HL-60 (cell line): ENCODE measurements around the gene CALHM6.

ENCODE experiments used
- DNase-seq, 2 experiments: peaks; one replicate each; pipeline ENCODE4 v3.0.0-alpha.2; 2010 to 2020; ENCODE audit warnings: low read depth in 1 of 2, low spot score in 1 of 2
- H3K27ac ChIP-seq: fragments of 250-450 bp; sonication (Bioruptor Pico); replicated peaks from 2 replicates; pipeline ENCODE4 v1.5.1; 2020; ENCODE audit warnings: mild to moderate bottlenecking, moderate library complexity
- H3K27me3 ChIP-seq: fragments of 250-450 bp; sonication (Bioruptor Pico); 2 replicates; pipeline ENCODE4 v1.5.1; 2021; ENCODE audit warnings: mild to moderate bottlenecking, moderate library complexity; ENCODE audit not compliant: insufficient read depth, poor library complexity, severe bottlenecking
- H3K4me3 ChIP-seq: replicated peaks from 2 replicates; pipeline ENCODE4 v1.5.1; 2011; ENCODE audit warnings: mild to moderate bottlenecking, control low read depth, low read length; ENCODE audit not compliant: insufficient read depth
- CTCF ChIP-seq: IDR thresholded peaks from one replicate; pipeline ENCODE4 v1.5.1; 2011; ENCODE audit warnings: low read length, control low read depth, inconsistent platforms; ENCODE audit not compliant: insufficient read depth
- GABPA ChIP-seq: IDR thresholded peaks from 2 replicates; pipeline ENCODE4 v1.6.1; 2012; ENCODE audit warnings: low read depth
- POLR2AphosphoS5 ChIP-seq: IDR thresholded peaks from 2 replicates; pipeline ENCODE4 v1.6.1; 2012; ENCODE audit warnings: low read depth
- SPI1 ChIP-seq: IDR thresholded peaks from 2 replicates; pipeline ENCODE4 v1.6.1; 2012; ENCODE audit warnings: low read depth, mild to moderate bottlenecking, borderline replicate concordance
- TF ChIP-seq, protein P1 (sequence below): IDR thresholded peaks from 2 replicates; pipeline ENCODE4 v1.6.1; 2012; ENCODE audit warnings: low read depth; ENCODE audit not compliant: insufficient replicate concordance

The CALHM6 gene

DNA sequence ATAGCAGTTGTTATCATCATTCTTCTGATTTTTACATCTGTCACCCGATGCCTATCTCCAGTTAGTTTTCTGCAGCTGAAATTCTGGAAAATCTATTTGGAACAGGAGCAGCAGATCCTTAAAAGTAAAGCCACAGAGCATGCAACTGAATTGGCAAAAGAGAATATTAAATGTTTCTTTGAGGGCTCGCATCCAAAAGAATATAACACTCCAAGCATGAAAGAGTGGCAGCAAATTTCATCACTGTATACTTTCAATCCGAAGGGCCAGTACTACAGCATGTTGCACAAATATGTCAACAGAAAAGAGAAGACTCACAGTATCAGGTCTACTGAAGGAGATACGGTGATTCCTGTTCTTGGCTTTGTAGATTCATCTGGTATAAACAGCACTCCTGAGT lies 2.1 kb downstream of the CALHM6 start:
- H3K4me3 ChIP-seq: no peak overlapping the region
- H3K27ac ChIP-seq: no peak overlapping the region; the same call in 1 of the 2 replicates
- DNase-seq: no peak
- TF ChIP-seq GABPA (no peak), CTCF (no peak), SPI1 (no peak), POLR2AphosphoS5 (no peak)
- TF ChIP-seq, protein P1, sequence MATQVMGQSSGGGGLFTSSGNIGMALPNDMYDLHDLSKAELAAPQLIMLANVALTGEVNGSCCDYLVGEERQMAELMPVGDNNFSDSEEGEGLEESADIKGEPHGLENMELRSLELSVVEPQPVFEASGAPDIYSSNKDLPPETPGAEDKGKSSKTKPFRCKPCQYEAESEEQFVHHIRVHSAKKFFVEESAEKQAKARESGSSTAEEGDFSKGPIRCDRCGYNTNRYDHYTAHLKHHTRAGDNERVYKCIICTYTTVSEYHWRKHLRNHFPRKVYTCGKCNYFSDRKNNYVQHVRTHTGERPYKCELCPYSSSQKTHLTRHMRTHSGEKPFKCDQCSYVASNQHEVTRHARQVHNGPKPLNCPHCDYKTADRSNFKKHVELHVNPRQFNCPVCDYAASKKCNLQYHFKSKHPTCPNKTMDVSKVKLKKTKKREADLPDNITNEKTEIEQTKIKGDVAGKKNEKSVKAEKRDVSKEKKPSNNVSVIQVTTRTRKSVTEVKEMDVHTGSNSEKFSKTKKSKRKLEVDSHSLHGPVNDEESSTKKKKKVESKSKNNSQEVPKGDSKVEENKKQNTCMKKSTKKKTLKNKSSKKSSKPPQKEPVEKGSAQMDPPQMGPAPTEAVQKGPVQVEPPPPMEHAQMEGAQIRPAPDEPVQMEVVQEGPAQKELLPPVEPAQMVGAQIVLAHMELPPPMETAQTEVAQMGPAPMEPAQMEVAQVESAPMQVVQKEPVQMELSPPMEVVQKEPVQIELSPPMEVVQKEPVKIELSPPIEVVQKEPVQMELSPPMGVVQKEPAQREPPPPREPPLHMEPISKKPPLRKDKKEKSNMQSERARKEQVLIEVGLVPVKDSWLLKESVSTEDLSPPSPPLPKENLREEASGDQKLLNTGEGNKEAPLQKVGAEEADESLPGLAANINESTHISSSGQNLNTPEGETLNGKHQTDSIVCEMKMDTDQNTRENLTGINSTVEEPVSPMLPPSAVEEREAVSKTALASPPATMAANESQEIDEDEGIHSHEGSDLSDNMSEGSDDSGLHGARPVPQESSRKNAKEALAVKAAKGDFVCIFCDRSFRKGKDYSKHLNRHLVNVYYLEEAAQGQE: no peak
- H3K27me3 ChIP-seq: no peaks in the 10 kb centered on the region

- H3K27ac ChIP-seq: peak overlapping the region; percentile 62
- peak in 1 of 2 experiments; percentile 79 for DNase-seq
- H3K27me3 ChIP-seq: no peaks in the 10 kb centered on the region
- H3K4me3 ChIP-seq: peak overlapping the region; percentile 10
- no peak for TF ChIP-seq GABPA
- TF ChIP-seq SPI1: no peak
- TF ChIP-seq CTCF: no peak
- TF ChIP-seq, protein P1: no peak
- 0 out of 2 replicates have a peak, but pooled peaks have one; percentile 39 for TF ChIP-seq POLR2AphosphoS5
Measured at GRCh38 chr6:116465246-116465645, 4.1 kb downstream of the CALHM6 start.

GRCh38 chr6:116467096-116467495 lies 5.9 kb downstream of the CALHM6 start:
- DNase-seq: no peak
- no peak overlapping the region for H3K27ac ChIP-seq
- no peak overlapping the region for H3K4me3 ChIP-seq
- no peak for TF ChIP-seq POLR2AphosphoS5
- H3K27me3 ChIP-seq: no peaks in the 10 kb centered on the region

DNA sequence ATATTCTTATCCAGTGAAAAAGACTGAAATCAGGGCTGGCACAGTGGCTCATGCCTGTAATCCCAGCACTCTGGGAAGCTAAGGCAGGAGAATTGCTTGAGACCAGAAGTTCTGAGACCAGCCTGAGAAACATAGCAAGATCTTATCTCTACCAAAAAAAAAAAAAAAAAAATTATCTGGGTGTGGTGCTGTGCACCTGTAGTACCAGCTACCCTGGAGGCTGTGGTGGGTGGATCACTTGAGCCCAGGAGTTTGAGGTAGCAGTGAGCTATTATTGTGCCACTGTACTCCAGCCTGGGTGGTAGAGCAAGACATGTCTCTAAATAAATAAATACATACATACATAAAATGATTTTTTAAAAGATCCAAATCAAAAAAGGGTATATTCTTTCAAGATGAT lies 6.3 kb downstream of the CALHM6 start:
- Histone ChIP-seq H3K27ac (no peak overlapping the region), H3K27me3 (no peaks in the 10 kb centered on the region), H3K4me3 (no peak overlapping the region)
- TF ChIP-seq GABPA (no peak), POLR2AphosphoS5 (no peak), CTCF (no peak), SPI1 (no peak)
- TF ChIP-seq, protein P1: no peak
- DNase-seq: no peak
